ENCODE measurements around the gene BST1.

The BST1 gene

GRCh38 chr4:15694431-15694830 is 8.4 kb upstream of the BST1 start:
- no peak overlapping the region for H3K4me3 ChIP-seq (replicated peaks; ENCODE audit: insufficient read depth, low read length)
- H3K27me3 ChIP-seq (ENCODE audit: insufficient read depth, poor library complexity, severe bottlenecking) = no peaks in the 10 kb centered on the region
- TF ChIP-seq SPI1 (IDR thresholded peaks at IDR 0.05; ENCODE audit: borderline replicate concordance, low read depth) = no peak
- TF ChIP-seq GABPA (IDR thresholded peaks at IDR 0.05; ENCODE audit: low read depth) = no peak
- TF ChIP-seq REST (IDR thresholded peaks at IDR 0.05; ENCODE audit: insufficient replicate concordance, low read depth) = no peak
- no peak for TF ChIP-seq POLR2AphosphoS5 (IDR thresholded peaks at IDR 0.05; ENCODE audit: low read depth)
- TF ChIP-seq CTCF (IDR thresholded peaks at IDR 0.05; ENCODE audit: insufficient read depth, low read length) = no peak
- no peak overlapping the region for H3K27ac ChIP-seq (replicated peaks)
- DNase-seq (ENCODE audit: low read depth in 1 of 2, low spot score in 1 of 2) = no peak

GRCh38 chr4:15695240-15695699 is 7.6 kb upstream of the BST1 start:
- no peak overlapping the region for H3K27ac ChIP-seq (replicated peaks)
- DNase-seq (ENCODE audit: low read depth in 1 of 2, low spot score in 1 of 2) = no peak
- H3K4me3 ChIP-seq (replicated peaks; ENCODE audit: insufficient read depth, low read length) = no peak overlapping the region
- H3K27me3 ChIP-seq (ENCODE audit: insufficient read depth, poor library complexity, severe bottlenecking) = no peaks in the 10 kb centered on the region
- no peak for TF ChIP-seq GABPA (IDR thresholded peaks at IDR 0.05; ENCODE audit: low read depth)
- TF ChIP-seq REST (IDR thresholded peaks at IDR 0.05; ENCODE audit: insufficient replicate concordance, low read depth) = no peak
- TF ChIP-seq SPI1 (IDR thresholded peaks at IDR 0.05; ENCODE audit: borderline replicate concordance, low read depth) = no peak
- TF ChIP-seq POLR2AphosphoS5 (IDR thresholded peaks at IDR 0.05; ENCODE audit: low read depth) = no peak
- TF ChIP-seq CTCF (IDR thresholded peaks at IDR 0.05; ENCODE audit: insufficient read depth, low read length) = no peak

GRCh38 chr4:15695729-15696128 is 7.1 kb upstream of the BST1 start:
- no peak overlapping the region for H3K27ac ChIP-seq (replicated peaks)
- DNase-seq (ENCODE audit: low read depth in 1 of 2, low spot score in 1 of 2) = no peak
- TF ChIP-seq REST (IDR thresholded peaks at IDR 0.05; ENCODE audit: insufficient replicate concordance, low read depth) (no peak), GABPA (IDR thresholded peaks at IDR 0.05; ENCODE audit: low read depth) (no peak), SPI1 (IDR thresholded peaks at IDR 0.05; ENCODE audit: borderline replicate concordance, low read depth) (no peak), POLR2AphosphoS5 (IDR thresholded peaks at IDR 0.05; ENCODE audit: low read depth) (no peak), CTCF (IDR thresholded peaks at IDR 0.05; ENCODE audit: insufficient read depth, low read length) (no peak)
- no peaks in the 10 kb centered on the region for H3K27me3 ChIP-seq (ENCODE audit: insufficient read depth, poor library complexity, severe bottlenecking)
- H3K4me3 ChIP-seq (replicated peaks; ENCODE audit: insufficient read depth, low read length) = no peak overlapping the region

Data from HL-60 (cell line).